Measurements from ENCODE around the gene GJB1.
"Not testable (repeated sequence)": the region's sequence is repeated elsewhere in the genome, so short reads cannot be mapped to it uniquely, and the experiment has no call there.

Gene GJB1

GRCh38 chrX:71256856-71257255, 33.8 kb downstream of the GJB1 start:
- no peak for DNase-seq

GRCh38 chrX:71268624-71269023, 45.6 kb downstream of the GJB1 start:
- not testable (repeated sequence) for DNase-seq

- DNase-seq: no peak
Observed at GRCh38 chrX:71269801-71270395, 46.9 kb downstream of the GJB1 start.

GRCh38 chrX:71272313-71272712, 49.3 kb downstream of the GJB1 start:
- DNase-seq: not testable (repeated sequence)

All from NCI-H82 (cell line).